Astrocyte (in vitro differentiated cells and primary cell): ENCODE measurements around the gene GNAQ. TPM values are rescaled to one million over a fixed set of nuclear protein-coding genes. Genes with fewer than 3 reads are reported as not detected.

Experiments used
- DNase-seq: peaks from one replicate; pipeline ENCODE4 v3.0.0-alpha.2; 2010; ENCODE audit warnings: low read depth
- FAIRE-seq: peaks from 2 replicates; lab custom pipeline; 2011; peaks lifted over from hg19 to GRCh38; lab: Jason Lieb, UNC
- H2AFZ ChIP-seq: 2 replicates; pipeline ENCODE4 v1.6.0; 2012; ENCODE audit warnings: low read depth, low read length, inconsistent platforms
- H3K27ac ChIP-seq: 2 replicates; pipeline ENCODE4 v1.5.1; 2011; ENCODE audit warnings: low read depth, low read length, inconsistent platforms
- H3K27me3 ChIP-seq: 2 replicates; pipeline ENCODE4 v1.6.0; 2011; ENCODE audit warnings: low read length, inconsistent platforms; ENCODE audit not compliant: insufficient read depth
- H3K36me3 ChIP-seq: 2 replicates; pipeline ENCODE4 v1.5.1; 2011; ENCODE audit warnings: low read length, inconsistent platforms; ENCODE audit not compliant: insufficient read depth
- H3K4me1 ChIP-seq: 2 replicates; pipeline ENCODE4 v1.5.1; 2011; ENCODE audit warnings: low read length, inconsistent platforms; ENCODE audit not compliant: insufficient read depth
- H3K4me2 ChIP-seq: 2 replicates; pipeline ENCODE4 v1.6.0; 2012; ENCODE audit warnings: low read length, inconsistent platforms
- H3K4me3 ChIP-seq: 2 replicates; pipeline ENCODE4 v1.5.1; 2011; ENCODE audit warnings: low read depth, mild to moderate bottlenecking, low read length, inconsistent platforms; ENCODE audit not compliant: insufficient read depth
- H3K79me2 ChIP-seq: 2 replicates; pipeline ENCODE4 v1.6.0; 2012; ENCODE audit warnings: mild to moderate bottlenecking, low read length, inconsistent platforms; ENCODE audit not compliant: insufficient read depth
- H3K9ac ChIP-seq: 2 replicates; pipeline ENCODE4 v1.6.0; 2012; ENCODE audit warnings: mild to moderate bottlenecking, low read length, inconsistent platforms
- H3K9me3 ChIP-seq: 2 replicates; pipeline ENCODE4 v1.5.1; 2012; ENCODE audit warnings: low read depth, mild to moderate bottlenecking, low read length, inconsistent platforms; ENCODE audit not compliant: insufficient read depth
- H4K20me1 ChIP-seq: 2 replicates; pipeline ENCODE4 v1.6.0; 2012; ENCODE audit warnings: low read length, inconsistent platforms; ENCODE audit not compliant: insufficient read depth
- H3K27ac Mint-ChIP-seq: one replicate; pipeline ENCODE4 v1.8.0; 2021; ENCODE audit warnings: mild to moderate bottlenecking, mixed read lengths; ENCODE audit not compliant: unreplicated experiment
- H3K27me3 Mint-ChIP-seq: one replicate; pipeline ENCODE4 v1.8.0; 2021; ENCODE audit warnings: low read depth, mixed read lengths; ENCODE audit not compliant: unreplicated experiment
- H3K36me3 Mint-ChIP-seq: one replicate; pipeline ENCODE4 v1.8.0; 2021; ENCODE audit warnings: low read depth, mixed read lengths; ENCODE audit not compliant: unreplicated experiment
- H3K4me1 Mint-ChIP-seq: one replicate; pipeline ENCODE4 v1.8.0; 2021; ENCODE audit warnings: low read depth, mixed read lengths; ENCODE audit not compliant: unreplicated experiment
- H3K4me3 Mint-ChIP-seq: one replicate; pipeline ENCODE4 v1.8.0; 2021; ENCODE audit warnings: mild to moderate bottlenecking, moderate library complexity, mixed read lengths; ENCODE audit not compliant: unreplicated experiment
- H3K9me3 Mint-ChIP-seq: one replicate; pipeline ENCODE4 v1.8.0; 2021; ENCODE audit warnings: mild to moderate bottlenecking, mixed read lengths; ENCODE audit not compliant: unreplicated experiment
- EZH2 ChIP-seq: IDR thresholded peaks from 2 replicates; pipeline ENCODE4 v1.6.1; 2012; ENCODE audit warnings: mild to moderate bottlenecking, low read length, inconsistent platforms; ENCODE audit not compliant: insufficient read depth
- total RNA-seq: library from RNA; stranded (reverse); gene quantifications from 2 replicates; pipeline ENCODE4 v1.2.1, GENCODE V29; 2021
- TF ChIP-seq, protein P1 (sequence below): IDR thresholded peaks from 2 replicates; pipeline ENCODE4 v1.5.1; 2011; ENCODE audit warnings: low read depth, mild to moderate bottlenecking, inconsistent platforms, low read length, moderate library complexity; ENCODE audit not compliant: insufficient read depth

GNAQ gene
- total RNA-seq, 1 donor from 2014 or later, result 74.9 TPM

DNA sequence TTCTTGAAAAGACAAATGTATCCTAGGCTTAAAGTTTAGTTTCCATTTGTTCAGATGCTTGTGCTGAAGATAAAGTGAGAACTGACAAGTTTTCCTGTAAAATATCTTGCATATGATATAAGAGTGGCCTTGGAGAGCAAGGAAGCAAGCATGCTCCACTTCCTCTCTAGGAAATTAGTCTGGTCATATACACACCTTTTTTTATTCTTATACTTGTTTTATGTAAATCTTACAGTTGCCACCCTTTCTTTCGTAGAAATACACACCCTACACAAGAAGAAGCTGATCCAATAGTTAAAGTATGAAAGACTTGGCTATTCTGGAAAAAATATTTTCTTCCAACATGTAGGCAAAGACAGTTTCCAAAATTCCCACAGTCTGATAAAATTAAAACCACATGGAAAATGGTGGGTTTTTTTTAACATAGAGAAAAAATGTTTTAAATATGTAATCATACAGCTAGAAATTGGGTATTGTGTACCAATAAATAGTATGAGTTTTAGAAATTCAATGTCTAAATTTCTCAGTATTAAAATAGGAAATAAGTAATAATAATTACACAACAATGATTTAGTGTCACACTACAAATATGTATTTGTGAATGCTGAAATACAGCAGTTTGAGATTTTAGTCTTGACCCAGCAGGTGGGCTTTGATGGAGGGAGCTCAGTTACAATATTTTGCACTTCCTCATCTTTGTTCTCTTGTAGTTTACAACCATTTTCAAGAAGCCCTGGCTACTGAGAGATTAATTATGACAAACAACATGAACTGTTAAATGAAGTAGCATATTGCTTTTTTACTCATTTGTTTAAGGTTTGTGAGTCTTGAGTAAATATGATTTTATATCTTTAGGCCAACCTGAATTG lies 197.8 kb downstream of the GNAQ start:
- Histone ChIP-seq H3K9ac (no peak overlapping the region), H3K4me1 (no peaks in the 10 kb centered on the region), H3K9me3 (peaks cover 3% of the 10 kb centered on the region), H3K27me3 (no peaks in the 10 kb centered on the region), H3K36me3 (no peaks in the 10 kb centered on the region), H3K4me3 (no peak overlapping the region), H3K27ac (no peak overlapping the region), H3K79me2 (peaks cover 10% of the 10 kb centered on the region), H4K20me1 (peaks cover 20% of the 10 kb centered on the region), H2AFZ (no peak overlapping the region), H3K4me2 (no peak overlapping the region)
- no peaks in the 10 kb centered on the region for H3K27me3 Mint-ChIP-seq
- peaks cover 10% of the 10 kb centered on the region for H3K4me1 Mint-ChIP-seq
- H3K27ac Mint-ChIP-seq, result no peak overlapping the region
- H3K4me3 Mint-ChIP-seq, result no peak overlapping the region
- no peaks in the 10 kb centered on the region for H3K36me3 Mint-ChIP-seq
- TF ChIP-seq, protein P1, sequence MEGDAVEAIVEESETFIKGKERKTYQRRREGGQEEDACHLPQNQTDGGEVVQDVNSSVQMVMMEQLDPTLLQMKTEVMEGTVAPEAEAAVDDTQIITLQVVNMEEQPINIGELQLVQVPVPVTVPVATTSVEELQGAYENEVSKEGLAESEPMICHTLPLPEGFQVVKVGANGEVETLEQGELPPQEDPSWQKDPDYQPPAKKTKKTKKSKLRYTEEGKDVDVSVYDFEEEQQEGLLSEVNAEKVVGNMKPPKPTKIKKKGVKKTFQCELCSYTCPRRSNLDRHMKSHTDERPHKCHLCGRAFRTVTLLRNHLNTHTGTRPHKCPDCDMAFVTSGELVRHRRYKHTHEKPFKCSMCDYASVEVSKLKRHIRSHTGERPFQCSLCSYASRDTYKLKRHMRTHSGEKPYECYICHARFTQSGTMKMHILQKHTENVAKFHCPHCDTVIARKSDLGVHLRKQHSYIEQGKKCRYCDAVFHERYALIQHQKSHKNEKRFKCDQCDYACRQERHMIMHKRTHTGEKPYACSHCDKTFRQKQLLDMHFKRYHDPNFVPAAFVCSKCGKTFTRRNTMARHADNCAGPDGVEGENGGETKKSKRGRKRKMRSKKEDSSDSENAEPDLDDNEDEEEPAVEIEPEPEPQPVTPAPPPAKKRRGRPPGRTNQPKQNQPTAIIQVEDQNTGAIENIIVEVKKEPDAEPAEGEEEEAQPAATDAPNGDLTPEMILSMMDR, result no peak
- TF ChIP-seq EZH2, result no peak
- DNase-seq, result no peak
- no peaks in the 10 kb centered on the region for H3K9me3 Mint-ChIP-seq
- no peak for FAIRE-seq

DNA sequence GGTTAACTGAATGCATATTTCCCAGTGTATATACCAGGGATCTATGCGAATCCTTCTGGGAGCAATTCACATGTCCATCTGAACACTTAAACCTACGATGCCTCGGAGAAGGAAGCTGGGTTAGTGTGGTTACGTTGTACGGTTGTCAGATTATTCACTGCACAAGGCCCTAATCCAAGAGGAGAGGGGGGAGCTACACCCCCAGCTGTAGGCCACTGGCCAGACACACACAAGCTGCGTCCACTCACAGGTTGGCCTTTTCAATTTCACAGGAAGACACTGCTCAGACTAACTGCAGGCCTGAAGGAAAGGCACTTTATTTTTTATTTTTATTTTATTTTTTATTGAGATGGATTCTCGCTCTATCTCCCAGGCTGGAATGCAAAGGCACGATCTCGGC lies 199.0 kb downstream of the GNAQ start:
- Histone ChIP-seq H3K27me3 (no peaks in the 10 kb centered on the region), H3K9ac (no peak overlapping the region), H3K4me3 (no peak overlapping the region), H2AFZ (no peak overlapping the region), H3K27ac (no peak overlapping the region), H3K4me2 (no peak overlapping the region), H3K9me3 (peaks cover 3% of the 10 kb centered on the region), H3K79me2 (peaks cover 10% of the 10 kb centered on the region), H3K36me3 (no peaks in the 10 kb centered on the region), H4K20me1 (peaks cover 20% of the 10 kb centered on the region), H3K4me1 (no peaks in the 10 kb centered on the region)
- no peaks in the 10 kb centered on the region for H3K9me3 Mint-ChIP-seq
- TF ChIP-seq, protein P1, result no peak
- no peak for TF ChIP-seq EZH2
- H3K4me3 Mint-ChIP-seq, result no peak overlapping the region
- peaks cover 10% of the 10 kb centered on the region for H3K4me1 Mint-ChIP-seq
- DNase-seq (no peak), FAIRE-seq (no peak)
- H3K27me3 Mint-ChIP-seq, result no peaks in the 10 kb centered on the region
- H3K27ac Mint-ChIP-seq, result no peak overlapping the region
- H3K36me3 Mint-ChIP-seq, result no peaks in the 10 kb centered on the region

DNA sequence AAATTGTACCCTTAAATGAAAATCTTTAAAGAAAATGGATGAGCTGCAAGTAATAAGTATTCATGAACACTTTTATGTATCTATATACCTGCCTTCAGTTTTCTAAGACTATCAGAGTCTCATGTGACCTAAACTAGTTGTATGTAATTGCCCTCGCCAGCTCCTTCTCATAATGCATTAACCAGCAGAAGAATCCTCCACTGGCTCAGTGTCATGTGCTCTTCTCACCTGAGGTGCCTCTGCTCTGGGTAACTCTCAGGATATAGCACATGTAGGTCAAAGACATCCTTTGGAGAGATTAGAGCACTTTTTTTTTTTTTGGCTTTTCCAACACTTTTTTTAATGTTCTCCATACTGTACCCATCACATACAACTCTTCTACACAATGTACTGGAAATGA lies 199.8 kb downstream of the GNAQ start:
- H3K4me3 ChIP-seq, result no peak overlapping the region
- H4K20me1 ChIP-seq, result peaks cover 20% of the 10 kb centered on the region
- no peak for DNase-seq
- H3K4me1 ChIP-seq, result peaks cover 6% of the 10 kb centered on the region
- H3K4me2 ChIP-seq, result no peak overlapping the region
- peaks cover 18% of the 10 kb centered on the region for H3K4me1 Mint-ChIP-seq
- H3K36me3 Mint-ChIP-seq, result no peaks in the 10 kb centered on the region
- peaks cover 3% of the 10 kb centered on the region for H3K9me3 ChIP-seq
- no peak overlapping the region for H3K4me3 Mint-ChIP-seq
- H3K9ac ChIP-seq, result no peak overlapping the region
- no peaks in the 10 kb centered on the region for H3K9me3 Mint-ChIP-seq
- no peaks in the 10 kb centered on the region for H3K27me3 Mint-ChIP-seq
- TF ChIP-seq, protein P1, result no peak
- no peak for TF ChIP-seq EZH2
- H3K27ac Mint-ChIP-seq, result no peak overlapping the region
- H3K36me3 ChIP-seq, result no peaks in the 10 kb centered on the region
- no peak overlapping the region for H3K27ac ChIP-seq
- peaks cover 10% of the 10 kb centered on the region for H3K79me2 ChIP-seq
- FAIRE-seq, result no peak
- no peak overlapping the region for H2AFZ ChIP-seq
- no peaks in the 10 kb centered on the region for H3K27me3 ChIP-seq
